Activated T-helper 1 cell treated with anti-CD3 and anti-CD28 coated beads, Interleukin-2, amount 50 U/mL, for 16 hours (primary cell): ENCODE data around the gene SCAPER.
"Not testable (repeated sequence)": the region's sequence is repeated elsewhere in the genome, so short reads cannot be mapped to it uniquely, and the experiment has no call there.

Source experiments
- DNase-seq, 2 donors: peaks; one replicate each; pipeline ENCODE4 v3.0.0-alpha.2; 2020; ENCODE audit warnings: low read depth in 1 of 2, low spot score in 1 of 2

SCAPER gene

GRCh38 chr15:76861815-76862397 is 43.2 kb downstream of the SCAPER start:
- no peak for DNase-seq

DNA sequence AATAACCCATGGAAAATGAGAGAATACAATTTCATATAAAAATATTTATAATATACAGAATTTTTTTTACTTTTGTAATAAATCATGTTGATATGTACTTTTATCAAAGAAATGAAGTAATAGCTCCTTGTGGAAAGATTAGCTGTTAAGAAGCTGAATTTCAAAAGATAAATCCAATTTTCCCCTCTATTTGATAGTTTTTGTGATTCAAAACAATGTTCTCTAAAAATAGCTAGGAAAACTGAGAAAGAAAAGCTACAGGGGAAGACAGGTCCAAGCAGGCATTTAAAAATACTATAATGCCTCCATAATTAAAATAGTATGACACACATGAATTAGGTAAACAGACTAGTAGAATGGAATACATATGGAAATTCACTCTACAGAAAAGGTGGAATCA is 44.9 kb downstream of the SCAPER start:
- DNase-seq: no peak

DNA sequence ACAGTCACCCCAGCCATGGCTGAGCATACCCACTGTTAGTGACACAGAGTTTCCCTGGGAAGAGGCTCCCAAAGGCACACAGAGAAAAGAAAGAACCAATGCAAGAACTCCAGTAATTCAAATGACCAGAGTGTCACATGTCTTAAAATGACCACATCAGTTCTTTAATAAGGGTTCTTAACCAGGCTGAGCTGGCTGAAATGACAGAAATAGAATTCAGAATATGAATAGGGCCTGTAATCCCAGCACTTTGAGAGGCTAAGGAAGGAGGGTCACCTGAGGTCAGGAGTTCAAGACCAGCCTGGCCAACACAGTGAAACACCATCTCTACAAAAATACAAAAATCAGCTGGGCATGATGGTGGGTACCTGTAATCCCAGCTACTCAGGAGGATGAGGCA is 54.8 kb downstream of the SCAPER start:
- DNase-seq: not testable (repeated sequence)

GRCh38 chr15:76846782-76847181 is 58.4 kb downstream of the SCAPER start:
- DNase-seq: no peak

DNA sequence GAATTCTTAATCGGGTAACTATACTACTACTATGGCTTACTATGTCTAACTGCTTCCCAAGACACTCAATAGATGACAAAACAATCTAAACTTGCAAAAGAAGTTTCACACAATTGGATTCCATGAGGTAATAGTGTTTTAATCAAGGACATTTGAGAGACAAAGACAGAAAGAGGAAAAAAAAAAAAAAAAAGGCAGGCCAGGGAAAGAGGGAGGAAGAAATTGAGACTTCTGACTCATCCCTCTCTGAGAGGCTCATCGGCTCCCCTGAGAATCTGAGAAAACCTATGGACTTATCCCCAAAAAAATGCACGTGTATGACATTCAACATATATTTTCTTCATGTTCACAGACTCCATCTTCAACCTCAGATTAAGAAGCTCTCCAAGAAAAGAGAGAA is 61.0 kb downstream of the SCAPER start:
- no peak for DNase-seq

GRCh38 chr15:76843269-76843668 is 61.9 kb downstream of the SCAPER start:
- no peak for DNase-seq

DNA sequence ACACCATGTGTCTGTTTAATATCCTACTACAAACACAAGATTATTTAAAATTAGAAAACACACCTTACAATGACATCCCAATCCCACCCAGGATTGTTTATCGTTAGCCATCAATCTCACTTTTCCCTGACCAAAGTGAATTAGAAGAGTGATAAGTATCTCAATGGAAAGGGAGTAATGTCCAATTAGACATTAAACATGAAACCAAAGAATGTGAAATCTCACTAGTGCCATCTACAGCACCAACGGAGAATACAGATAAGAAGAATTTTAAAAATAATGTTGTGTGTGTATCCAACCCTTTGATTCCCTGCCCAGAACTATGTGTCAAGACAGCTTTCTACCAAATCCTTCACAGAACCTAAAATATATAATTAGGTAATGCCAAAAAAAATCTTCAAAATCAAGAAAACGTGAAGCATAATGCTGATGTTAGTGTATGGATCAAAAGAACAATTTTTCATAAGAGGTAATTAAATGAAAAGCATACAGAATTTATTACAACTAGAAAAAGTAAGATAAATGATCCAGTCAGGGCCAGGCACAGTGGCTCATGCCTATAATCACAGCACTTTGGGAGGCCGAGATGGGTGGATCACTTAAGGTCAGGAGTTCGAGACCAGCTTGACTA is 64.2 kb downstream of the SCAPER start:
- DNase-seq: no peak

GRCh38 chr15:76839173-76839572 is 66.0 kb downstream of the SCAPER start:
- no peak for DNase-seq

DNA sequence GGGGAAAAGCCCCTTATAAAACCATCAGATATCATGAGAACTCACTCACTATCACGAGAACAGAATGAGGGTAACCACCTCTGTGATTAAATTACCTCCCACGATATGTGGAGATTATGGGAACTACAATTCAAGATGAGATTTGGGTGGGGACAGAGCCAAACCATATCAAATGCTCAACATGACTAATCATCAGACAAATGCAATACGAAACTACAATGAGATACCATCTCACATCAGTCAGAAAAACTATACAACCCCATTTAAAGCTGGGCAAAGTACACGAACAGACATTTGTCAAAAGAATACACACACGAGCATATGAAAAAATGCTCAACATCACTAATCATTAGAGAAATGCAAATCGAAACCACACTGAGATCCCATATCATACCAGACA is 67.7 kb downstream of the SCAPER start:
- DNase-seq: no peak

- no peak for DNase-seq
Observed at GRCh38 chr15:76829939-76830338, 75.2 kb downstream of the SCAPER start.

GRCh38 chr15:76823890-76824289 is 81.2 kb downstream of the SCAPER start:
- no peak for DNase-seq

DNA sequence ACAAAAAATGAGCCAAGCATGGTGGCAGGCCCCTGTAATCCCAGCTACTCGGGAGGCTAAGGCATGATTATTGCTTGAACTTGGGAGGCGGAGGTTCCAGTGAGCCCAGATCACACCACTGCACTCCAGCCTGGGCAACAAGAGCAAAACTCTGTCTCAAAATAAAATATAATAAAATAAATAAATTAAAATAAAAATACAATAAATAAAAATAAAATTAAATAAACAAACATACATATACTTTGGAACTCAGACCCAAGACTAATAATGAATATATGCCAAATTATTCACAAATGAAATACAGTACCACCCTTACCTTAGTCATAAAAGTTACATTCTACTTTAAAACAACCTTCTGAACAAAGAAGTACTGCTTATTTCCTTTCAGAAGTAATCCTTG is 81.8 kb downstream of the SCAPER start:
- no peak for DNase-seq

DNA sequence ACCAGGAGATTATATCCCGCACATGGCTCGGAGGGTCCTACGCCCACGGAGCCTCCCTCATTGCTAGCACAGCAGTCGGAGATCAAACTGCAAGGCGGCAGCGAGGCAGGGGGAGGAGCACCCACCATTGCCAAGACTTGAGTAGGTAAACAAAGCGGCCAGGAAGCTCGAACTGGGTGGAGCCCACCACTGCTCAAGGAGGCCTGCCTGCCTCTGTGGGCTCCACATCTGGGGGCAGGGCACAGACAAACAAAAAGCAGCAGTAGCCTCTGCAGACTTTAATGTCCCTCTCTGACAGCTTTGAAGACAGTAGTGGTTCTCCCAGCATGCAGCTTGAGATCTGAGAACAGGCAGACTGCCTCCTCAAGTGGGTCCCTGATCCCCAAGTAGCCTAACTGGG is 86.2 kb downstream of the SCAPER start:
- DNase-seq: not testable (repeated sequence)

GRCh38 chr15:76815421-76815820 is 89.7 kb downstream of the SCAPER start:
- DNase-seq: no peak

- DNase-seq: no peak
Observed at GRCh38 chr15:76812381-76812780, 92.8 kb downstream of the SCAPER start.

- DNase-seq: no peak
Observed at GRCh38 chr15:76809412-76810103, 95.6 kb downstream of the SCAPER start.

DNA sequence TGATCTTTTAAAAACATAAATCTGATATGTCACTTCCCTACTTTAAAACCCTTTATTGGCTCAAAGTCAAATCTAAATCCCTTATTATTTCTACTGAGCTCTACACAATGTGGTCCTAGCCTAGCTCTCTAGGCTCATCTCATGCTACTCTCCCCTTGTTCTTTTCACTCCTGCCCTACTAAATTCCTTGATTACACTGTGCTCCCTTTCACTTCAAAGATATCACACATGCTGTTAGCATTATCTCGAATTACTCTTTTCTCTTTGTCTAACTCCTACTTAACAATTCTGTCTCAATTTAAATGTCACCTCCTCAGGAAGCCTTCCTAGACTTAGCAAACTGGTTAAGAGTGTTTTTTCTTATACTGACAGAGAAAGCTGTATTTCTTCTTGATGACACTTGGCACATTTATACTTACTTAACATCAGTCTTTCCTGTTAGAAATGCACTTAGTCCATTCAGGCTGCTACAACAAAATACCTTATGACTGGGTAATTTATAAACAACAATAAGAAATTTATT is 102.0 kb downstream of the SCAPER start:
- no peak for DNase-seq

DNA sequence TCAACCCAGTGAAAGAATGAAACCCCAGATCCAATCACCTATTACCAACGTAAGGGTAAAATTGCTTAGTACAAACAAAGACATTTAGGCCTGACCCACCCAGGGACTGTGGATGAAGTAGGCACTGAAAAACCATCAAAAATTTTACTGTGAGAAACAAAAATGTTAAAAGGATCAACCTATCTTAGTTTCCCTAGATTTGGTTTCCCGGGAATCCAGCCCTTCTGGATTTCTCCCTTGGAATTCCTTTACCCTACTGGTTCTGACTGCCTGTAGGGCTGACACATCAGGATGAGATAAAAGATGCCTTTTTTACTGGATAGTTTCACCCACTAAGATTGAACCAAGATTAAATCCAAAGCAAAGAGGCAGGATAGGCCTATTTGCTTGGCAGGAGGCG is 102.7 kb downstream of the SCAPER start:
- DNase-seq: no peak

GRCh38 chr15:76799760-76800159 is 105.4 kb downstream of the SCAPER start:
- DNase-seq: no peak

GRCh38 chr15:76795217-76795616 is 109.9 kb downstream of the SCAPER start:
- DNase-seq: no peak

DNA sequence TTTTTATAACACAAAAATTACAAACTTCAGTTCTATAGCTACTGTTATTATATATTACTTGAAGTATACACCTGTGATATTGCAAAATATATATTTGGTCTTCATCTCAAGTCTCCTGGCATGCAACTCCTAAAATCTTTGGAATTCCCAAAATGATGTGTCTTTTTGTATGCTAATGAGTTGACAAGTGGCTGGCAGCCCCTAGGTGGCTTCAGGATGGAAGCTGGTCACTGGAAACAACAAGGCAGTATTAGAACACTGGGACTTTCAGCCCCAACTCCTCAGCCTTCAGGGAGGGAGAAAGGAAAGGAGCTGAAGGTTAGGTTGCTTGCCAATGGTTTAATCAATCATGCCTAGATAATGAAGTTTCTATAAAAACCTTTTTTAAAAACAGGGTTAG is 112.0 kb downstream of the SCAPER start:
- no peak for DNase-seq

GRCh38 chr15:76791511-76791910 is 113.6 kb downstream of the SCAPER start:
- no peak for DNase-seq
